Measurements from ENCODE around the gene NFKBIA. TPM values are rescaled to one million over a fixed set of nuclear protein-coding genes. Genes with fewer than 3 reads are reported as not detected.

The NFKBIA gene
- total RNA-seq, 1 donor from 2014 or later, result 35.5 TPM

DNA sequence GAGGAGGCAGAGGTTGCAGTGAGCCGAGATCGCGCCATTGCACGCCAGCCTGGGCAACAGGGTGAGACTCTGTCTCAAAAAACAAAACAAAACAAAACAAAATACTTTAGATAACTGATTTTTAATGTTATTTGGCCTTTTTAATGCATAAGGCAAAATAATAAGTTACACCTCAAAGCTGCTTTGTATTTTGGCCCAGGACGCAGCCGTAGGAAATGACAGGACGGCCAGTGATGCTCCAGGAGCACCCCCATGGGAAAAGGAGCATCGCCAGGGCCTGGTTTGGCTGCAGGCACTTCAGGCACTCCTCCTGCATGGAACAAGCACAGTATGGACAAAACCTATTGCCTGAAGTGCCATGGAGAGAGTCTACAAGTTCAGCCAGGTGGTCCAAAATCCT lies 3.5 kb upstream of the NFKBIA start:
- H3K36me3 ChIP-seq (ENCODE audit: insufficient read depth, low read length), result peaks cover 6% of the 10 kb centered on the region
- H3K4me1 ChIP-seq (ENCODE audit: insufficient read depth, low read length), result peaks cover 12% of the 10 kb centered on the region
- no peak overlapping the region for H2AFZ ChIP-seq (ENCODE audit: low read depth, low read length)
- Mint-ChIP-seq H3K36me3 (ENCODE audit: low read depth, unreplicated experiment) (no peaks in the 10 kb centered on the region), H3K27ac (ENCODE audit: unreplicated experiment) (no peak overlapping the region), H3K27me3 (ENCODE audit: low read depth, unreplicated experiment) (no peaks in the 10 kb centered on the region), H3K4me3 (ENCODE audit: unreplicated experiment) (no peak overlapping the region), H3K9me3 (ENCODE audit: unreplicated experiment) (no peaks in the 10 kb centered on the region), H3K4me1 (ENCODE audit: low read depth, unreplicated experiment) (peaks cover 16% of the 10 kb centered on the region)
- H3K4me2 ChIP-seq (ENCODE audit: low read length), result no peak overlapping the region
- no peak for DNase-seq (ENCODE audit: low read depth)
- no peaks in the 10 kb centered on the region for H3K9me3 ChIP-seq (ENCODE audit: insufficient read depth, low read depth, low read length)
- no peaks in the 10 kb centered on the region for H3K27me3 ChIP-seq (ENCODE audit: insufficient read depth, low read length)
- peaks cover 7% of the 10 kb centered on the region for H4K20me1 ChIP-seq (ENCODE audit: insufficient read depth, low read length)
- H3K79me2 ChIP-seq (ENCODE audit: insufficient read depth, low read length), result peaks cover 7% of the 10 kb centered on the region
- no peak for FAIRE-seq
- H3K27ac ChIP-seq (ENCODE audit: low read depth, low read length), result no peak overlapping the region
- H3K4me3 ChIP-seq (ENCODE audit: insufficient read depth, low read depth, low read length), result no peak overlapping the region
- no peak overlapping the region for H3K9ac ChIP-seq (ENCODE audit: low read length)
- TF ChIP-seq, protein P1, sequence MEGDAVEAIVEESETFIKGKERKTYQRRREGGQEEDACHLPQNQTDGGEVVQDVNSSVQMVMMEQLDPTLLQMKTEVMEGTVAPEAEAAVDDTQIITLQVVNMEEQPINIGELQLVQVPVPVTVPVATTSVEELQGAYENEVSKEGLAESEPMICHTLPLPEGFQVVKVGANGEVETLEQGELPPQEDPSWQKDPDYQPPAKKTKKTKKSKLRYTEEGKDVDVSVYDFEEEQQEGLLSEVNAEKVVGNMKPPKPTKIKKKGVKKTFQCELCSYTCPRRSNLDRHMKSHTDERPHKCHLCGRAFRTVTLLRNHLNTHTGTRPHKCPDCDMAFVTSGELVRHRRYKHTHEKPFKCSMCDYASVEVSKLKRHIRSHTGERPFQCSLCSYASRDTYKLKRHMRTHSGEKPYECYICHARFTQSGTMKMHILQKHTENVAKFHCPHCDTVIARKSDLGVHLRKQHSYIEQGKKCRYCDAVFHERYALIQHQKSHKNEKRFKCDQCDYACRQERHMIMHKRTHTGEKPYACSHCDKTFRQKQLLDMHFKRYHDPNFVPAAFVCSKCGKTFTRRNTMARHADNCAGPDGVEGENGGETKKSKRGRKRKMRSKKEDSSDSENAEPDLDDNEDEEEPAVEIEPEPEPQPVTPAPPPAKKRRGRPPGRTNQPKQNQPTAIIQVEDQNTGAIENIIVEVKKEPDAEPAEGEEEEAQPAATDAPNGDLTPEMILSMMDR (IDR thresholded peaks at IDR 0.05; ENCODE audit: insufficient read depth, low read depth, low read length), result no peak
- TF ChIP-seq EZH2 (IDR thresholded peaks at IDR 0.05; ENCODE audit: insufficient read depth, low read length), result no peak

DNA sequence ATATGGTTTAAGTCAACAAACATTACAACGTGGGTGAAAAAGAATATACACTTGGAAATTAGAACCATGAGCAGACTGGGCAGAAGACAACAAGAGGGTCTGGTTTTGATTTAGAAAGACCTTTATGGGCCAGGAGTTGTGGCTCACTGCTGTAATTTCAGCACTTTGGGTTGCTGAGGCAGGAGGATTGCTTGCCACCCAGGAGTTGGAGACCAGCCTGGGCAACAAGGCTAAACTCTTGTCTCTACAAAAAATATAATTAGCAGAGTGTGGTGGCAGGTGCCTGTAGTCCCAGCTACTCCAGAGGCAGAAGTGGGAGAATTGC lies 2.7 kb upstream of the NFKBIA start:
- Mint-ChIP-seq H3K4me3 (ENCODE audit: unreplicated experiment) (no peak overlapping the region), H3K9me3 (ENCODE audit: unreplicated experiment) (no peaks in the 10 kb centered on the region)
- peaks cover 15% of the 10 kb centered on the region for H4K20me1 ChIP-seq (ENCODE audit: insufficient read depth, low read length)

More for the DNA sequence above, 2.7 kb upstream of the NFKBIA start:
- no peak for FAIRE-seq
- H3K79me2 ChIP-seq (ENCODE audit: insufficient read depth, low read length), result peaks cover 14% of the 10 kb centered on the region
- H3K27ac Mint-ChIP-seq (ENCODE audit: unreplicated experiment), result no peak overlapping the region
- no peak overlapping the region for H3K9ac ChIP-seq (ENCODE audit: low read length)
- H3K36me3 Mint-ChIP-seq (ENCODE audit: low read depth, unreplicated experiment), result no peaks in the 10 kb centered on the region
- TF ChIP-seq, protein P1 (IDR thresholded peaks at IDR 0.05; ENCODE audit: insufficient read depth, low read depth, low read length), result no peak
- TF ChIP-seq EZH2 (IDR thresholded peaks at IDR 0.05; ENCODE audit: insufficient read depth, low read length), result no peak
- H3K4me2 ChIP-seq (ENCODE audit: low read length), result no peak overlapping the region
- no peaks in the 10 kb centered on the region for H3K9me3 ChIP-seq (ENCODE audit: insufficient read depth, low read depth, low read length)
- H3K4me1 ChIP-seq (ENCODE audit: insufficient read depth, low read length), result peaks cover 20% of the 10 kb centered on the region
- no peak overlapping the region for H3K27ac ChIP-seq (ENCODE audit: low read depth, low read length)
- no peak overlapping the region for H3K4me3 ChIP-seq (ENCODE audit: insufficient read depth, low read depth, low read length)
- H3K27me3 ChIP-seq (ENCODE audit: insufficient read depth, low read length), result no peaks in the 10 kb centered on the region
- H2AFZ ChIP-seq (ENCODE audit: low read depth, low read length), result no peak overlapping the region
- H3K27me3 Mint-ChIP-seq (ENCODE audit: low read depth, unreplicated experiment), result no peaks in the 10 kb centered on the region
- no peak for DNase-seq (ENCODE audit: low read depth)
- H3K36me3 ChIP-seq (ENCODE audit: insufficient read depth, low read length), result peaks cover 13% of the 10 kb centered on the region
- peaks cover 18% of the 10 kb centered on the region for H3K4me1 Mint-ChIP-seq (ENCODE audit: low read depth, unreplicated experiment)

Data from astrocyte (in vitro differentiated cells and primary cell).